ENCODE data around the gene FOXP4.

Gene FOXP4

DNA sequence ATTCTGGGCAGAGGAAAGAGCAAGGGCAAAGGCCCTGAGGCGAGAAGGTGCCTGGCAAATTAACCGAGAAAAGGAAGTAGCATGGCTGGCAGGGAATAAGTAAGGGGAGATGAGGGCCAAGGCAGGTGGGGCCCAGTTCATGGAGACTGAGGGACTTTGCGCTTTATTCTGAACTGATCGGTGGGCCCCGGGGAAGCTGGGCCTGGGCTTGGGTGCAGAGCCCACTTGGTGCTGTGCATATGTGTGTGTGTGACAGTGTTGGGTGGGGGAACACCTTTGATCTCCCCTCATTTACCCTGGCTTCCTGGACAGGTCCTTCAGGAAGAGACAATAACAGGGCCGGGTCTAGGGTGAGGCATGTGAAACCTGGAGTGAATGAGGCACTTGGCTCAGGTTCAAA lies 89.2 kb downstream of the FOXP4 start:
- DNase-seq = no peak

DNA sequence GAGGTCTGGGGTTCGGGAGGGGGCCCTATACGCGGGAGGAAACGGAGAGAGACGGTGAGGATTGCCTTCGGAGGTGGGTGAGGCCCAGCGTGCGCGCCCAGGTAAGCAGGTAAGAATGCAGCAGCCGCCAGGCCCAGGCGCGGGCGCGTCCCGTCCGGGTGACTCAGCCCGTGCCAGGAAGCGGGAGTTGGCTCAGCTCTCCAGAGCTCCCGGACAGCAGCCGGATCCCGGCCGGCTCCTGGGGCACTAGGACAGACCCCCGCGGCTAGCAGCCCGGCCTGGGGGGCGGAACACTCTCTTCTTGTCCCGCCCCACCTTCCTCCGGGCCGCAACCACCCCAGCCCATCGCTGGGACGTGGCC lies 90.6 kb downstream of the FOXP4 start:
- no peak for DNase-seq

DNA sequence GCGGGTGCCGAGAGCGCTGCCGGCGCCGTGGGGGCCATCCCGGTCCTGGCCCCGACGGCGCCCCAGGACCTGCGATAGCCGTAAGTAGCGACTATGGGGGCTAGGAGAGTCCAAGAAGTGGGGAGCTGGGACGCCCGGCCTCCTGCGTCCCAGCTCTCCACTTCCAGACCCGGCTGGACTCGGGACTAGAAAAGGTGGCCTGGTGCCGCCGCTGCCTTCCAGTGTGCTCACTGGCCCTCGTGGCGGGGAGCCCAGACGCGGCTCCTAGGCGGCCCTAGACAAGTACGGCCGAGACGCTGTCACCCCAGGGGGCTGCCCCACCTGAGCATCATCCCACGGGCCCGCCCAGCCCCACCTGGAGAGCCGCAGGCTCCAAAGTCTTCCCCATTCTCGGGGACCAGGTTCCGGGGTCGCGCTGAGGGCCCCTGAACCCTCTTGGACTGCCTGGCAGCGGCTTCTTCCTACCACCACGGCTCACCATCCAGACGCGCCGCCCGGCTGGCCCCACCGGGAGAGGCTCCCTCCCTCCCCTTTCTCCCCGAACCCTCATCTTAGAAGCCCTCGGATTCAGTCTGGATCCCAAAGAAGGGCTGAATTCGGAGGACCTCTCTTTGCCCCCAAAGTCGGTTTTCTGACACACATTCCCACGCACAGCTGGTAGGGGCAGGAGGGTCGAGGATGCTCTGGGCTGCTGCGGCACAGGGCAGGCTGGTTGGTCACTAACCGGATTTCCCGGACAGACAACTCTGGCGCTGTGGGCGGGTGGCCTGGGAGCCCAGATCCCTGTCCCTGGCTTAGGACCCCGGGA lies 91.2 kb downstream of the FOXP4 start:
- DNase-seq = no peak

DNA sequence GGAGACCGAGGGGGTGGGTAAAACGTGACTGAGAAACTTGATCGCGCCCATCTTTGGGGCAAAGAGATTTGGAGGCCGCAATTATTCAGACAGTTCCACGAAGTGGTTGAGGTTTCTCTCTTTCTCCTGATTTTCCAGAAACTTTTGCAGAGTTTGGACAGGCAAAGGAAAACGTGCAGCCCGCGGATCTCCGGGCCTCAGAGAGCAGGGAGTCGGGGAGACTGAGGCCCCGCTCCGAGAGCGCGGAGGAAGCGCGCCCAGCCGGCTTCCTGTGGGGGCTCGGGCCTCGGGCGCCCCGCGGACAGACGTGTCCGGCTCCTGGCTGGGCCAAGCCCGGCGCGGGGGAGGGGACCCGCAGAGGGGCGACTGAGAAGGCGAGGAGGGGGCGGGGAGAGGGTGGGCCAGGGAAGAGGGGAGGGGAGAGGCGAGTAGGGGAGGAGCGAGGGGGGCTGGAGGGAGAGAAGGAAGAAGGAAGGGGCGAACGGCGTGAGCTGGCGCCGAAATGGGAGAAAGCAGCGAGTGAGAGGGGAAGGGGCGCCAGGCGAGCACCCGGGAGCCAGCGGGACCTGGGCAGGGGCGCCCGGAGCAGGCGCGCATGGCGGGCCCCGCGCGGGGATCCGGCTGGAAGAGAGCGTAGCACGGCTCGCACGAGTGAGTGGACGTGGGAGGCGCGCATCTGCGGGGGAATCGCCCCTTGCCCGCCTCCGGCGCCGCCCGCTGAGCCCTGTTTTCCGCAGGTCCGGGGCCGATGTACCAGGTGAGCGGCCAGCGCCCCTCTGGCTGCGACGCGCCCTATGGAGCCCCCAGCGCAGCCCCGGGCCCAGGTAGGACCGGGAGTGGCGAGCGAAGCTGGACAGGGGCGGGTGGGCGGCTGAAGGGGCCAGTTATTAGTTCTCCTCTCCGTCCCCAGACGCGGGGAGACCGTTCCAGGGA lies 92.1 kb downstream of the FOXP4 start, which contains the start of gene MDFI:
Gene MDFI (plus strand): TSS at position 467 of the 933 bp plus-strand sequence. CDS start 282 bp downstream, at position 749.
- DNase-seq = peak; percentile 50

DNA sequence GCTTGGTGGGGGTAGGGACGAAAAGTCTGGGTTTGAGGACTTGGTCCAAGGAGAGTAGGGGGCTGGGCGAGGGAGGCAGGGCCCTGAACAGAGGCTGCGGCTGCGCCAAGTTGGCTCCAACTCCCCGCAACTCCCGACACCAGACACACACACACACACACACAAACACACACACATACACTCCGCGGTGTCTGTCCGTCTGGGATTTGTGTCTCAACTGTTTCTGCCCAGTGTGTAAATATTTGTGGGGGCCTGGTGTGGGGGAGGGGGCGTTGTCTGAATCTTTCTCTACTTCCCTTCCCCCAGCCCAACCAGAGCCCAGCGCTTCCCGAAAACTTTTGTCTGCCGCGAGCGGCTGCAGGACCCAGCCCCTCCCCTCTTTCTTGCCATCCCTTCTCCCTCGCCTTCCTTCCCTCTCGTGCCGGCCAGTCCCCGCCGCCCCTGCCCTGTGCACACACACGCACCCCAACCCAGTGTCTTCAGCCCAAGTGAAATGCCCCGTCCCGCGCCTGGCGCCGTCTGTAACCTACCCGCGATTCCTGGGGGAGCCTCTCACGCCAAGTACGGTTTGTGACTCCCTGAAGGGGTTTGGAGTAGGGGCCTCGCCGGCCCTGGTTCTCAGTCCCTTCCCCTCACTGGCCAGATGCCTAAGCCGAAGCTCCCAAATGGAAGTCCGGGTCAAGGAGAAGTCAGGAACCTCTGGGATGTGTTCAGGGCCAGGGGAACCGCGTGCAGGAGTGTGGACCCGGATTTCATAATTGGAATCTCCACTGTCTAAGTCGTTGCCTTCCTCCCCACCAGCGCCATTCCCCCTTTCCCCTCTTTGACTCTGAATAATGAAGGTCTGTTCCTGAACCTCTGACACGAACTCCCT lies 93.0 kb downstream of the FOXP4 start:
- DNase-seq = no peak

DNA sequence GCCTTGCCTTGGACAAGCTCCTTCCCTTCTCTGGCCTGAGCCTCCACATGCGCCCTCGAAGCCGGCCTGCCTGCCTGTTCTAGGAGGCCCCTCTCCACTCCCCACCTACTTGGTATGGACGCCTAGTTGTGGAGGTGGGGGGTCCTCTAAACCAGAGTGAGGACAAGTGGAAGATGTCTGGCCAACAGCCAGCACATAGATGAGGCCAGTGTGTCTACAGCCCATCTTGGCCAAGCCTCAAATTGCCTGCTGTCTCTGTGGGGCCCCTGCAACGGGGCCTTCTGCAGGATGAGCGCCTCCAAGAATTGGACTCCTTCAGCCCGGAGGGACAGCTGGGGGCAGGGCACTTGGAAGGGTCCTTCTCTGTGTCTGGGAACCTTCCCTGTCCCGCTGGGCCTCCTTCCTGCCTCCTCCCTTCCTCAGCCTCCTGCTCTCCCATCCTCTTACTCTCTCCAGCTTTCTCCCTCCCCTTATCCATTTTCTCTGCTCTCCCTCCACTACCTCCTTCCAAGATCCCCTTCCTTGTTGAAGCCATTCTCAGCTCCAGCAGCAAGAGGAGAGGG lies 93.7 kb downstream of the FOXP4 start:
- DNase-seq = no peak

DNA sequence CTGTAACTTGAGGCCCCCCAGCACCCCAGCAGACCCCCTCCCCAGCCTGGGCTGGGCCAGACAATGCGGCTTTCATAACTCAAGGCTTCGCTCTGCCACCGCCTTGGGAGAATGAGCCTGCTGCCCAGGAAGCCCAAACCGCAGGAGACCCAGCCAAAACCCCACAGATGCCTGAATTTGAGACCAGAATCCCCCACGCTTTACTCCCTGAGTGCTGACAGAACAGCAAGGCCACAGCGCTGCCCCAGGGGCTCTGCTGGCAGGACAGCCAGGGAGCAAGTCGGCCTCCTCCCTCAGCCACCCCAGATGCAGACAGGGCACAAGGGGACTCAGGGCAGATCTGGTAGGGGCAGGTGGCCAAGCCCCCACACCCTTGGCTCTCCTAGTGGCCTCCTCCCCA lies 94.2 kb downstream of the FOXP4 start:
- no peak for DNase-seq

DNA sequence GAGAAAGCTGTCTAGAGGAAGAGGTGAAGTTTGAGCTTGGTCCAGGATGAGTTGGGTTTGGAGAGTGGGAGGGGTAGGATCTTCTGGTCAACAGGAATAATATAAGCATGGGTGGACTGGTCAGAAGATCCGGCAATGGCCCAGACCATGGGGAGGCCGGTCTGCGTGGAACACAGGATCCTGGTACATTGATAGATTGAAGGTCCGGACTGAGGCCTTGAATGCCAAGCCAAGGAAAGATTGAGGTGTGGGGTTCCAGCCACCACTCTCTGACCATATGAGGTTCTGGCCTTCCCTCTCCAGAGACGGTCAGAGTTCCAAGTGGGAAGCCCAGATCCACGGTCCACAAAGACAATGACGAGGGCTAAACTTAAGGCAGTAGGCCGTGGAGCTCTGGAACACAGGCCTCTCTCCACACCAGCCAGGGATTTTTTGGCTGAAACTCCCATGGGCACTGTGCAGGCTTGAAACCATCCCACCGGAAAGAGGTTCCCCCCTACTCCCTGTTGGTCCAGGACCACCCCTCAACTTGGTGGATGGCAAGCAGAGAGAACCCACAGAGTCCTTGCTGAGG lies 95.3 kb downstream of the FOXP4 start:
- no peak for DNase-seq

DNA sequence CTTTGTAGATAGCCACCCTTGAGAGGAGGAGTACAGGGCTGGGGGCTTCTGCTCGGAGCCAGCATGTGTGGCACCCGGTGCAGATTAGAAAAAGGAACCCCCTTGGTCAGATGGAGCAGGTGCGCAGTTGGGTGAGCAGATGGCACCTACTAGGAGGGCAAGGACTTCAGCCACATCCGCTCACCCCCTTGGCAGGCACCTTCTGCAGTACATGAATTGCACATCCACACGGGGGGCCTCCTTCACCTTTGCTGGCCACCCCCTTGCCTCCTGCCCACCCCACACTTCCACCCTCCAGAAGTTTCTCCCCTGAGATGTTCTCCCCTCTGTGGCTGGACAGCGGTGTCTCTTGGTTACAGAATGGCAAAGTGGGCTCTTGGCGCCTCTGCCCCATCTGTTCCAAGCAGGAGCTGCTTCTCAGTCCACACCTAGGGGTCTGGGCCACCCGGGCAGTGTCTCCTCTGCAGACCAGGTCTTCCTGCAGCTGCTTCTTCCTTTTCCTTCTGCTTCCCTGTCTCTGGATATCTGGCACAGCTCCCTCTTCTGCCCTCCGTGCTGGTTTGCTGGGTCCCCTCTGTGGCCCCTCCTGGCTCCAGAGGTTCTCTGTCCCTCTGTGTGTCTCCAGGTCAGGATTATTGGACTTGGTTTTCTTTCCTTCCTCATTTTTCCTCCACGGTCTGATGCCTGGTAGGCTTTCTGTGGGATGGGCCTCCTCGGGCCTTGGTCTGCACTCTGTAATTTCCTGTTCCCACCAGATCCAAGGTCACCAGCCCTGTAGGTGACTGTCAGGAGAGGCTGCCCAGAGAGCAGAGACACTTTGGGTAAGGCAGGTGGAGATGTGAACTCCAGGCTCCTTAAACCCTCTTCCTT lies 96.1 kb downstream of the FOXP4 start:
- DNase-seq = no peak

DNA sequence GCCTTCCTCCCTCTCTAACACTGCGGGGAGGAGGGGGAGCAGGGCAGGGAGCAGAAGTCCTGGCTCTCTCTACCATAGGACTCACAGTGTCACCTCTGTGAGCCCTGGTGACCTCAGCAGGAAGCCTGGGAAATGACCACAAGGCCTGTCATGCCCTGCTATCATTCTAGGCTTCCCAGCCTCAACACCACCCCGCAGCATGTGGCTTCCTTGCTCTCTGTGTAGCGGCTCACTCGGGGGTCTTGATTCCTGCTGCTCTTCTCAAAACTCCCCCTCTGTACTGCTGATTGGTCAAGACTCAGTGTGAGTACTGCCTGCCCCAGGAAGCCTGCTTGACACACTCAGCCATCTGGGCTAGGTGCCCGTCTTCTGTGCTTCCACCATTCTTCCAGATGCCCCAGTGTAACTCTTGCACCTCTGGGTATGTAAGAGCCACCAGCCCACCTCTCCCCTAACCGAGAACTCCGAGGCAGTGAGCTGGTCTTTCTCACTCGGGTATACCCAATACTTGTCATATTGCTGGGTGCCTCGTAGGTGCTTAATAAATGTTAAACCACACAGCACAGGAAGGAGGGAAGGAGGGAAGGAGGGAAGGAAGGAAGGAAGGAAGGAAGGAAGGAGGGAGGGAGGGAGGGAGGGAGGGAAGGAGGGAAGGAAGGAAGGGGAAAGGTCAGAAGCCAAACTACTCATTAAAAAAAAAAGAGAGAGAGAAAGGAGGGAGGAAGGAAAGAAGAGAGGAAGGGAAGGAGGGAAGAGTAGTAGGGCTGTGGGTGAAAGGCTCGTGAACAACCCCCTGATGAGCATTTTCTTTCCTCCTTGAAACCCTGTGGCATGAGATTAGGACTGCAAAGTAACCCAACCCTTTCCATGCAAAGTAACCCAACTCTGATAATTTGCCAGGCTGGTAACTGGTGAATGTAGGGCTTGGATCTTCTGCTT lies 97.0 kb downstream of the FOXP4 start:
- DNase-seq = no peak

DNA sequence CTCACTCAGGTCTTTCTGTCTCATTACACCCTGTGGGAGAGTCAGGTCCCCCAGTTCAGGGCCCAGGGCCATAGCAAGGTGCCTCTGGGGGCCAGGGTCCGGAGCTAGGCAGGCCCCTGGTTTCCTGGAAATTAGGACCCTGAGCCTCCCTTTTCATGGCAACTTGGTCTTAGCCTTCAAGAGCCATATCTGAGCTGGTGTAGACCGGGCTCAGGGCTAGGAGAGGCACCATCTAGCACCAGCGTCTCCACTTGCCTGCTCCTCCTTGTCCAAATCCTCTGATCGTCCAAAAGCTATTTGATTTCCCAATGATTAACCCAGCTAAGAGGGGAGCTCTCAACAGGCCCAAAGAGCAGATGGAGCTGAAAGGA lies 97.7 kb downstream of the FOXP4 start:
- no peak for DNase-seq

DNA sequence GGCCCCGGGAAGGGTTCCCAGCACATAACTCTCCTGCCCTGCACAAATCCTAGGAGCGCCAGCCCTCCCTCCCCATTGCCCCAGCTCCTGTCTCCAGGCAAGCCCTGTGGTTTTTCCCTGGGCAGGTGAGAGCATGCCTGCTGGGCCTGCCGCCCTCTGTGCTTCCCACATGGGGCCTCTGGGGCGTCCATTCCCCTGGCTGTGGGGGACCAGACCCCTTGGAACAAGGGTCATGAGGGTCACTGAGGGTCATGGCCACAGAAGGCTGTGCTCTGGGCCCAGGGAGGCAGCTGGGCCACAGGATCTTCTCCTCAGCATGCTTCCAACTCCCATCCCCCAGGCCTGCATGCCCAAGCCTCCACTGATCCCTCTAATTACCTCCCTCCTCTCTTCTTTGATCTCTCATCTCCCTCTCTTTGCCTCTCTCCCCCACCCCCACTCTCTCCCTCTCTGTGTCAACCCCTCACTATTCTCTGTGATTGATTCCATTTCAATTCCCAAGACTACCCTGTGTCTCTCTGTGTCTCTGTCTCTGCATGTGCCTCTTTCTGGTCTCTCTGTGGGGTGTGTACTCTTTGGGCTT lies 98.2 kb downstream of the FOXP4 start:
- peak; percentile 56 for DNase-seq

DNA sequence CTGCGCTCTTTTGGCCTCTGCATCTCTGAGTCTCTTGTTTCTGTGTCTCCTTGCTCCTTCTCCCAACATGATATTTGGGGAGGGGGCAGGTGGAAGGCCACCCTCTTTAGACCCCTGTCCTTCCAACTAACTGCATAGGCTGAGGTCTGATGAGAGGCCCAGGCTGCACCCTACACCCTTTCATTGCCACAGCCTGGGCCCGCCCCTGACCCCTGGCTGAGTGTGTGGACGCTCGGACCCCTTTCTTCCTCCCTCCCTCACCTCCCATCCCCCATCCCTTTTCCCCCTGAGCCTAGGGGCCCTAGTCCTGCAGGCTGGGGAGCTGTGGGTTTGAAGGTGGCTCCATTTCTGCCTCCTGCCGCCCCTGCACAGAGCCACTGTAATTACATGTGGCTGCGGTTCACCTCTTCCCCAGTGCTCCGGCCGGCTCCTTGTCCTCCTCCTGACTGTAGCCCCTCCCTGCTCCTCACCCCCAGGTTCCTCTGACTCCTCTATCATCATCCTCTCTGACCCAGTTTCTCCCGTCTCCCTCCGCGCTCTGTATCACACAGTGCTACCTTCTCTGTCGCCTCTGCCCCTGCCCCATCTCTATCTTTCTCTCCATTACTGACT lies 98.9 kb downstream of the FOXP4 start:
- no peak for DNase-seq

DNA sequence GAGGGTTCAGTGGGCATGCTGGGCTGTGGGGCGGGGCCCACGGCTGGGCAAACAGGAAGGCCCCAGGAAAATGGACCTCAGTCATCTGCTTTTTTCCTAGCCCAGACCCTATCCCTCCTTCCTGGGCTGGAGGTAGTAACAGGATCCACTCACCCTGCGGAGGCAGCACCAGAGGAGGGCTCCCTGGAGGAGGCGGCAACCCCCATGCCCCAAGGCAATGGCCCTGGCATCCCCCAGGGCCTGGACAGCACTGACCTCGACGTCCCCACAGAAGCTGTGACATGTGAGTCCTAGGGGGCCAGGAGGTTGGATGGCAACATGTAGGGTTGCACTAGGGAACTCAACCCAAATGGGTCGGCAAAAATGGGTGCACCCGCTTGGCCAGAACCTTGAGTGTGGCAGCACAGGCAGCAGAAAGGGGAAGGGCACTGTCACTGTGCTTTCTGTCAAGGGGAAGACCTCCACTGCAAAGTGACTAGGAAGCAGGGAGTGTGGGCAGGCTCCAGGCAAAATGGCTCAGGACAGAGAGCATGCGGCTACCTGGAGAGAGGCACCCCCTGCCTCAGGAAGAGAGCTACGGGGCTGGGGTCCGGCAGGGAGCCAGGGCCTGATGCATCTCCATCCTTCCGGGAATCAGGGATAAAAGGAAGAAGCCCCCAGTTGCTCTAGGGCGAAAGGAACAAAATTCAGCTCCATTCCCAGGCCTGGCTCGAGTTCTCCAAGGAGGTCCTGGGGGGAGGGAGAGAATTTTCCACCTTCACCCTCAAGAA lies 100.0 kb downstream of the FOXP4 start:
- DNase-seq = no peak

DNA sequence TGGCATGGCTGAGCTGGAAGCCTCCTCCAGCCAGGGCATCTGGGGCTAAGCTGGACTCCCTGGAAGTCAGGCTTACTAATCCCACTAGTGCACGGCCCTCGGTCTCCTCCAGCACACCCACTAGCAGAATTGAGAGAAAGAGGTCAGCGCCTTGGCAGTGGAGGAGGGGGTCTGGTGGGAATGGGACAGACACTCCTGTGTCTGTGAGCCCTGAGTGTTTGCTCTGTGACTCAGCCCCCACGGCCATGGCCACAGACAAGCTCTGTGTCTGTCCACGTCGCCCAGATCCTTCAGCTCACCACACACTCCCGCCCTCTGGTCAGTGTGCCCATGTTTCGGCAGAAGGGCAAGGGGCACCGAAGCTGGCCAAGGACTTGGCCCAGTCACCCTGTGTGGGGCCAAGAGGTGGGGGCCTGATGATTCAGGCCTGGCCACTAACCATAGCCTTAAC lies 100.9 kb downstream of the FOXP4 start:
- DNase-seq = no peak

DNA sequence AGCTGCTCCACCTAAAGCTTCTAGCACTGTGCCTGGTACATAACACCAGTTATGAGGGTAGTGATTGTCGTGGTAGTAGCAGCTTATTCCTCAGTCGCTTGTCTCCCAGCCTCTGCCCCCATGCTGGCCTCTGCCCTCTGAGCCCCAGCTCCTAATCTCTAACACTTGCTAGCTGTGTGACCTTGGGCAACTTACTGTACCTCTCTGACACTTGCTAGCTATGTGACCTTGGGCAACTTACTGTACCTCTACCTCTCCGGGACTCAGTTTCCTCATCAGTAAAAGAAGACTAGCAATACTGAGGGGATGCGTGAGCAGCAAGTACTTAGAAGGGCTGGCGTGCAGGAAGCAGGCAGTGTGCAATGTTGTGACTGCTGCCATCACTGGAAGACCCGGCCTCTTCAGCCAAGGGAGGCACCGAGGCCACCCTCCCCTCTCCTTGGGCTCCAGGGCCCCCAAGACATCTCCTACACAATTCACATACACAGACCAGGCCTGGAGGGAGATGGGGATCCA lies 101.9 kb downstream of the FOXP4 start:
- no peak for DNase-seq

DNA sequence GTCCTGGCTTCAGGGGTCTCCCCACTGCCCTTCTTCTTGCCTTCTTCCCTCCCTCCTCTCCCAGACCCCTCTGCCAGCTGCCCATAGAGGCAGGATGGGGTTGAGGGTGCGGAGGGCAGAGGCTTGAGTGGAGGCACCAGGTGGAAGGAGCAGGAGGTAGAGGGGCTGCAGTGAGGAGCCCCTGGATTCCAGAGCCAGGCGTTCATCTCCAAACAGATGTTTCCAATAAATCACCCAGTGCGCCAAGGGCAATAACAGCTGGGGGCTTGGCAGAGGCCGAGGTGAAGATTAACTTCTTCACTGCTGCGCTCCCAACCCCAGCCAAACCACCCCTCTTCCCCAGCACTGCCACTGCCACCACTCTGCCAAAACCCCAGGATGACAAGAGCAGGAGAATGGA lies 102.7 kb downstream of the FOXP4 start:
- DNase-seq = no peak

DNA sequence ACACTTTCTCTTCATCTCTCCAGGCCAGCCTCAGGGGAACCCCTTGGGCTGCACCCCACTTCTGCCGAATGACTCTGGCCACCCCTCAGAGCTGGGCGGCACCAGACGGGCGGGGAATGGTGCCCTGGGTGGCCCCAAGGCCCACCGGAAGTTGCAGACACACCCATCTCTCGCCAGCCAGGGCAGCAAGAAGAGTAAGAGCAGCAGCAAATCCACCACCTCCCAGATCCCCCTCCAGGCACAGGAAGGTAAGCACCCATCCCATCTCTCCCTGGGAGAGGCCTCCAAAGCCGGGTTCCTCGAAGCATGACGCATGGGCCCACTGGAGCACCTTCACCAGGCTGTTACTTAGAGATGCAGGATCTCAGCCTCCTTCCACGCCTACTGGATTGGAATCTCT lies 103.4 kb downstream of the FOXP4 start:
- no peak for DNase-seq

Measured in NCI-H510A treated with DMSO at 0.1 percent for 48 hours (cell line).